ENCODE results near the gene MPDZ.

MPDZ gene, protein sequence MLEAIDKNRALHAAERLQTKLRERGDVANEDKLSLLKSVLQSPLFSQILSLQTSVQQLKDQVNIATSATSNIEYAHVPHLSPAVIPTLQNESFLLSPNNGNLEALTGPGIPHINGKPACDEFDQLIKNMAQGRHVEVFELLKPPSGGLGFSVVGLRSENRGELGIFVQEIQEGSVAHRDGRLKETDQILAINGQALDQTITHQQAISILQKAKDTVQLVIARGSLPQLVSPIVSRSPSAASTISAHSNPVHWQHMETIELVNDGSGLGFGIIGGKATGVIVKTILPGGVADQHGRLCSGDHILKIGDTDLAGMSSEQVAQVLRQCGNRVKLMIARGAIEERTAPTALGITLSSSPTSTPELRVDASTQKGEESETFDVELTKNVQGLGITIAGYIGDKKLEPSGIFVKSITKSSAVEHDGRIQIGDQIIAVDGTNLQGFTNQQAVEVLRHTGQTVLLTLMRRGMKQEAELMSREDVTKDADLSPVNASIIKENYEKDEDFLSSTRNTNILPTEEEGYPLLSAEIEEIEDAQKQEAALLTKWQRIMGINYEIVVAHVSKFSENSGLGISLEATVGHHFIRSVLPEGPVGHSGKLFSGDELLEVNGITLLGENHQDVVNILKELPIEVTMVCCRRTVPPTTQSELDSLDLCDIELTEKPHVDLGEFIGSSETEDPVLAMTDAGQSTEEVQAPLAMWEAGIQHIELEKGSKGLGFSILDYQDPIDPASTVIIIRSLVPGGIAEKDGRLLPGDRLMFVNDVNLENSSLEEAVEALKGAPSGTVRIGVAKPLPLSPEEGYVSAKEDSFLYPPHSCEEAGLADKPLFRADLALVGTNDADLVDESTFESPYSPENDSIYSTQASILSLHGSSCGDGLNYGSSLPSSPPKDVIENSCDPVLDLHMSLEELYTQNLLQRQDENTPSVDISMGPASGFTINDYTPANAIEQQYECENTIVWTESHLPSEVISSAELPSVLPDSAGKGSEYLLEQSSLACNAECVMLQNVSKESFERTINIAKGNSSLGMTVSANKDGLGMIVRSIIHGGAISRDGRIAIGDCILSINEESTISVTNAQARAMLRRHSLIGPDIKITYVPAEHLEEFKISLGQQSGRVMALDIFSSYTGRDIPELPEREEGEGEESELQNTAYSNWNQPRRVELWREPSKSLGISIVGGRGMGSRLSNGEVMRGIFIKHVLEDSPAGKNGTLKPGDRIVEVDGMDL (N-terminal part only)

DNA sequence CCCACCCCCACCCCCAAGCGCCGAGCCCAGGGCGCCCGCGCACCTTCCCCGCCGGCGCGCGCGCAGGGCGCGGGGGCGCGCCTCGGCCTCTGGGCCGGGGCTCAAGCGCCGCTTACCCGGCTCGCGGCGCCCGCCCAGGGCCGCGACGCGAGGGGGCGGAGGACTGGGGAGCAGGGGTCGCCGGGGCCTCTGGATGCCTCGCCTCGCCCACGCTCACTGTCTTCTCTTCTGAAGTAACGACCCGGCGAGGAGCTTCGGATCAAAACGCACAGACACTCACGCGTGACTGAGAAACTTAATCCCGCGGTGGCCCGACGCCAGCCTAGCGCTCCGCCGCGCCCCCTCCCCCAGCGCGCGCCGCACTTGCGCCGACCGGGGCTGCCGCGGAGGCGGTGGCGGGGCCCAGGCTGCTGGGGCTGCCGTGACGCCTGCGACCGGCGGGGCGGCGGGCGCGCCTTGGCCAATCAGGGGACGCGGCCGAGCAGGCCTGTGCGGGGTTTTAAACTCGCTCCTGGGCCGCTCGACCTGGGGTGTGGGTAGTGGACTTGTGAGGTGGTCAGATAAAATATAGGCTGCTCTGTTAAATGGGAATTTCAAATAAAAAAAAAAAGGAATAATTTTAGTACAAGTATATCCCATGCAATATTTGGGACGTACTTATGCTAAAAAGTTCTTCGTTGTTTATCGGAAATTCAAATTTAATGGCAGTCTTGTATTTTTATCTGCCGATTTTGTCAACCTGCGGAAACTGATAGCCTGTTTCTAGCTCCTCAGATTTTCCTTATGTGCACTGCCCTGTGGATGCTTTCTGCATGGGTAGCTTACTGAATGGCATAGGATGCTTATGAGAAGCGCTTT lies at the start of gene MPDZ:
TSS of gene MPDZ (minus strand) at position 409 of the 858 bp plus-strand sequence. CDS start 29,377 bp downstream, outside the sequence.
- no peak for DNase-seq

DNA sequence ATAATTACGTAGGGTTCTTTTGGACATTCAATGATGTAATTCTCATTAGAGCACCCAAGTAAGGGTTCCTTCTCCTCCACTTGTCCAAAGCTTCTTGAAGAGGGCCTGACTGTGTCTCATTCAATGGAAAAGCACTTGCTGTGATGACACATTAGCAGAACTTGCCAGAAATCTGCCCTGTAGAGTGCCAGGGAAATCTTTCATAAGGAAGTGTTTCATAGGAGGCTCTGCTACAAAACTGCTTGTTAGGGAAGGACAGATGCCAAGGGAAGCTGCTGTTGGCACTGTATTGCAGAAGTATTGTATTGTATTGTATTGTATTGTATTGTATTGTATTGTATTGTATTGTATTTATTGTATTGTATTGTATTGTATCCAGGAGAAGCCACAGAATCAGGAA lies 45.5 kb upstream of the MPDZ start:
- no peak for DNase-seq

DNA sequence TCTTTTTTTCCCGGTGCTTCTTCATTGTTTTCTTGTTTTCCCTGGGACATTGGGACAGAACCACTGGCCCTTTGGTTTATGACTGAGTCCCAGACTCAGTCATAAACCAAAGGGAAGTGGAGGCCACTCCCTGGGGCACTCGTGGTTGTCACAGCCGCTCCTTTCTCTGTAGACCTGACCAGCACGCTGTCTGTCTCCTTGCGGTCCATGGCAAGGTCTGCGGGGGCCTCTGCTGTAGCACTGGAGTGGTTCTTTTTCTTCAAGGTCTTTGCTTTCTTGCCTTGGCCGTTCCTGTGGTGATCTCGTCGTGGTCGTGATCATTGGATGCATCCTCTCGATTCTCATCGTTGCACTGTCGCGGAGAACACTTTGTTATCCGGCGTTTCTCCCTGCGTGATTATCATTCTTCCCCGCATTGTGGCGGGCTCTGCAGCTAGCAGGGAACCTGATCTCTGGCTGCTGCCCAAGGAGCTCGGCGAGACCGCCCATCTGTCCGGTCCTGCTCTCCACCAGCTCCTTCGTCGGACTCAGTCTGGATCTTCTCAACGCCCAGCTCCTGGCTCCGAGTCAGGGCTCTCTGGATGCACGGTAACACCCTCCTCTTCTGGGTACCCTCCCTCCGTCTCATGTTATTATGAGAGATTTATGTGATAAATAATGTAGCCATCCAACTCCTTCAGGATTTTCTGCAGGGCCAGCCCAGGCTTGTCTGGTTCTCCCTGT lies 43.5 kb upstream of the MPDZ start:
- DNase-seq: no peak

DNA sequence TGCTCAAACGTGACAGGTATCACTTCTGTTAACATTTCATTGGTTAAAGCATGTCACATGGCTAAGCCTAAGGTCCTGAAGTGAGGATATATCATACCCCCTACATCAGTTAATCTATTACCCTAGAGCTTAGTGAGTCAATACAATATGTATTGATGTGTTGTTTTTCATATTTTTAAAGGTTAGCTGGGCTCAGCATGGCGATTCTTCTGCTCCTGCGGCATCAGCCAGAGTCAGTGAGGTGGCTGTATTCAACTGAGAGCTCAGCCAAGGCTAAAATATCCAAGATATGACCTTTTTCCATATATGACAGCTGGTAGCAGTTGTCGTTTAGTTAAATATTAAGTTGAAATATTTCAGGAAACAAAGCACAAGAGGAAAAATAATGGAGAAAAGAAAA lies 38.5 kb upstream of the MPDZ start:
- DNase-seq: no peak

DNA sequence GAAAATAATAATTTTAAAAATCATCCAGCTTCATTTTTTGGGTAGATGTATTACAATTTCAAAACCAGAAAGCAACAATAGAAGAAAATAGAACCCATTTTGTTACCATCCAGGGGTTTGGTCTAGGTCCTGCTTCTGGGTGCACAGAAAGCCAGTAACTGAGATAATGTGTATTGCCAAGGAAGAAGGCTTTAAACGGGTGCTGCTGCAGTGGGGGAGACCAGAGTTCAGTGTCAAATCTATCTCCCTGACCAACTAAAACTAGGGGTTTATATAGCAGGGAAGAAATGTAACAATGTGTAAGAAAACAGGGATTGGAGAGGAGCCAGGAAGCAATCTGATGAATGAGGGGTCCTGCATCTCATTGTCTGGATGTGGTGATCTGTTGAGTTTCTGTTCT lies 17.5 kb upstream of the MPDZ start:
- DNase-seq: no peak

DNA sequence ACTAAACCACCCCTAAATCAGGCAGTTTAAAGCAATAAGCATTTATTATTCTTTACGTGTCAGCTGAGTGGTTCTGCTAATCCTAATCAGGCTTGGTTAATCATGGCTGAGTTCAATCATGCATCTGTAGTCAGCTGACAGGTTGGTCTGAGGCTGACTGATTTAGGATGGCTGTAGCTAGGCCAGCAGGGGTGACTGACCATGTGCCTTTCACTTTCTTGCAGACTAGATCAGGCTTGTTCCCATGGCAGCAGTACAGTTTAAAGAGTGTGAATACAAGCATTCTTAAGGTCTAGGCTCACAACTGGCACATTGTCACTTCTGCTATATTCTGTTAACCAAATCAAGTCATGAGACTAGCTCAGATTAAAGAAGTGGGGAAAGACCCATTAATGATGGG lies 16.1 kb upstream of the MPDZ start:
- no peak for DNase-seq

DNA sequence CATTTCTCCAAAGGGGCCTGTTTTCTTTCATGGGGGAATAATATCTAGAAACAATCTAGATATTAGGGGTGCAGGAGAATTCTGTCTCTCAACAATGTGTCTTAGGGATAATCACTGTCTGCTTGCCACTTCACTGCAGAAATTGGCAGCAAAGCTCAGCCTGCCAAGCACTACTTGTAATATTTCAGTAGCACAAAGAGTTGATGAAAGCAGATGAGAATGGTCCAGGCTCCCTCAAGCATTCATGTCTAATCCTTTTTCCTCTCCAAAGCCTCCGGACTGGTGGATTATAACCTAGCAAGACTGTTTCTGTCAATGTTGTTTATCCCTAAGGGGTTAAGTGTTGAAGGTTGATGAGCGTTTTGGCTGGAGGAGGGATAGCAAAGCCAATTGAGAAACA lies 13.3 kb upstream of the MPDZ start:
- no peak for DNase-seq

DNA sequence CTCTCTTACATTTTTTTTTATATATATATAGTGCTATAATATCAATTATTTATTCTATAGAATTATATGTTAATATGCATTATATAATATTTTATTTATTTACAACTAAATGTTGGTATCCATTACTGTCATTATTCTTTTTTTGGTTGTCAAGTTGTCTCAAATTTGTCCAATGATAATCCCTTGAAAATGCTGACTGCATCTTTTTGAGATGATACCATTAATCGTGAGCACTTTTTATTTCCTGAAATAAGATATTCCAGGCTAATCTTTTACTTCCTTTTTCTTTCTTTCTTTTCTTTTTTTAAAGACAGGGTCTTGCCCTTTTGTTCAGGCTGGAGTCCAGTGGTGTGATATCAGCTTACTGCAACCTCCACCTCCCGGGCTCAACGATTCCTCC lies 12.7 kb upstream of the MPDZ start:
- no peak for DNase-seq

DNA sequence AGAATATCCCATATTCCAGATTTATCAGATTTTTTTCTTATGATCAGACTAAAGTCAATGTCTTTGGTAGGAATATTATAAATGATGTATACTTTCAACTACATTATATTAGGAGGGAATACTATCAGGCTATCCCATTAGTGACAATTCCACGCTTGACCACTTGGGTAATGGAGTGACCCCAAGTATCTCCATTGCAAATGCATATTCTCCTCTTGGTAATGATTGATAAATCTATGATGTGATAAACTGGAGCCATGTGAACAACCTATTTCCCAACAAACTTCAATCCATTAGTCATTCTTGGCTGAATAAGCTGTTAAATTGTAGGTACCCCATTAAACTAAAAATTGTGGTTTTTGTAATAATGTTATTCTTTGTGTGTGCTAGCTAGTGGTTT lies 12.2 kb upstream of the MPDZ start:
- DNase-seq: no peak

DNA sequence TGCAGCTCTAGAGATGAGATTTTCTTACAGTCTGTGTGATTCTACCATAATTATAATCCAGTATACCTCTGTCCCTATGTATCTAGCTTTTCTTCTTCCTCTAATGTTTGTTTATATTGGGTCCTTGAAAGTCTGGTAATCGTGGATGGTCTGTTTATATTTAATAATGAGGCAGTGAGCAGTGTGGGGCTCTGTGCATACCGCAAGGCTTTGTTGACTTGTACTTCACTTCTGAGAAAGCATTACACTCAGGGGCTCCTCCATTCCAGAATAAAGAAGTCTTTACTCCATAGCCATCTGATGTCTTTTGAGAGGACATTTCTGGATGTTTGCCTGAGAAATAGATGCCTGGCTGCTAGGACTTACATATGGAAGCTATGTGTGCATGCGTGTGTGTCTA lies 4.5 kb upstream of the MPDZ start:
- no peak for DNase-seq

DNA sequence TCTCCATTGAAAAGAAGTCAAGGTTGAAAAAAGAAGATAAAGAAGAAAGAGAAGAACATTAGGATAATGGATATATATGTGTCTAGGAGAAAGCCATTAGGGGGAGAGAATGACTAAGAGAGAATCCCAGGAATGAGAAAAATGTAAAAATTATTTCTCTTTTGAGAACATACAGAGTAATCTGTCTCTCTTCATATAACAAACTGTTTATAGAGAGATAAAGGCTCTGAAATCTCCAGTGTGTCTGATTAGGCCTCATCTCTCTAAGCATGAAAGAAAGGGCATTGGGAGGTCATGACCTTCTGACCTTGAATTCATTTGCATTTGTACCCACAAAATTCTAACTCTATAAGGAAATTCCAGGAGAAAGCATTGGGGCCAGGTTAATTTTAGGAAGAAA lies 3.5 kb upstream of the MPDZ start:
- no peak for DNase-seq

DNA sequence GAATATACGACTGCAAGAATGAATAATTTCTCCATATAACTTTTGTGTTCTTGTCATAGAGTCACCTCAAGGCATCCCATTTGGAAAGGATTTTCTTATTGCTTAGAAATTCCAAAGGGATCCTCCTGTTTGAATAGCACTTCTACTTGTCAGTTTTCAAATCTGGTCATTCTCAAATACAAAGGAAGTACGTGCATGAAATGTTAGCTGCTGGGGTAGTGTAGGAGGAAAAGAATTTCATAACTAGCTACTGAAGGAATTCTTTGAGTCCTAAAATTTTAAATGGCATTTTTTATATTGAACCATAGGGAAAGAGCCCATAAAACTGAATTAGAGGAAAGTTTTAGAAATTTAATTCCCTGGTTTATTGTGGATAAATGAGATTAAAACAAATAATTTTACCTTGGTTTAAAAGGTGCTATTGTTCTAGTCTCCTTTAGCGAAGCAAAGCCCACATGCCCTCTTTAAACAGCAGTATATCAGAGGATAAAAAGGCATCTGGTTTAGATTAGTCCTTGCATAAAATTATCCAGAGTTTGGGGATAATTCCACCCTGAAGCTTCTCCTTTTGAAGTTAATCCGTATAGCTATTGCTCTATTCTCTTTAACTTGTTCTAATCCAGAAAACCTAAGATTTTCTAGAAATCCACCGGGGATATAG lies 2.0 kb upstream of the MPDZ start:
- DNase-seq: no peak

DNA sequence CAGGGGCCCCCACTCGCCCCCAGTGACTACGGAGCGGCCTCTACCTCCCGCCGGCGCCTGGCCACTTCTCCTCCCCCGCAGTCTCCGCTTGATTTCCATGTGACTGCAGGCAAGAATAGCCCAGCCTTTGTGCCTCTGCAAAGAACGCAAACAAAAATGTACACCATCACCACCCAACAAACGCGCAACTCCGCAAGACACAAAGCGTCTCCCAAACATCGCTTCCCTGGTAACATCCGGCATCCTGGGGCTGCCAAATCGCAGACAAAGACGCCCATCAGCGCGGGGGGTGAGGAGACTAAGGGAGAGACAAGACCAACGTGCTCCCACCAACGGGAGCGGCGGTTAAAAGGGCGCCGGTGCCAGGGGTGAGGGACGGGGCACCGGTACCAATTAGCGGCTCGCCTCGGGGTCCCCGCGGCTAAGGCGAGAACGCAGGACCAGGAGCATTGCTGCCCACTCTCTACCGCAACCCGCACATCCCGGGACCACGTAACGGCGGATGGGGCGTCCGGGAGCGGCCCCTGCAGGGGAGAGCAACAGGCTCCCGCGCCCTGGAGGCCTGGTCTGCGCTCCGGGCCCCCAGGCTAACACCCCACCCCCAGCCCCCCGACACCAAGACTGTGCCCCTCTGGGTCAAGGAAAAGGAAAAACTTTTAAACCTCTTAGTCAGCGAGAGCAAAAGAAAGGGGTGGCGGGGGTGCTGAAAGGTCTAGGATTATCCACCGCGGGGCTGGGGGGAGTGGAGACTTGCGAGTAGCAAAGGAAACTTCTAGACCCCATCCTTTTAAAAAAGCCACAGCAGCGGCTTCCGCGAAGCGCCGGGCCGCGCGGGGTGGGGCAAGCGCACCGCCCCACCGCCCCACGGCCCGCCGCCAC lies 885 bp downstream of the MPDZ start:
- no peak for DNase-seq

DNA sequence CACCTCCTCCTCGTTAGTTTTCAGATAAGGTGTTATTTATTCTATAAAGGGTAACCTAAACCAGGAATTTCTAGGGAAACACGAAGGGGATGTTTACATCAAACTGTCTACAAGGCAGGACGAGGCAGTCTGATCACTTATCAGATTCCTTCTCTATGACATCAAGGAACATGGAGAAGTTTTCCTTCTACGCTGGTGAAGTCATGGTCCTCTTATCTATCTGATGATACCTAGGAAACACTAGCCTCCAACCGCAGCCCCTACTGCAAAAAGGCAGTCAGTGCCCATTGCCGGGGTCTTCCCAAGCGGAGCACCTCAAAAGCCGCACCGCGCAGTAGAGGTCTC lies 1.5 kb downstream of the MPDZ start:
- DNase-seq: no peak

DNA sequence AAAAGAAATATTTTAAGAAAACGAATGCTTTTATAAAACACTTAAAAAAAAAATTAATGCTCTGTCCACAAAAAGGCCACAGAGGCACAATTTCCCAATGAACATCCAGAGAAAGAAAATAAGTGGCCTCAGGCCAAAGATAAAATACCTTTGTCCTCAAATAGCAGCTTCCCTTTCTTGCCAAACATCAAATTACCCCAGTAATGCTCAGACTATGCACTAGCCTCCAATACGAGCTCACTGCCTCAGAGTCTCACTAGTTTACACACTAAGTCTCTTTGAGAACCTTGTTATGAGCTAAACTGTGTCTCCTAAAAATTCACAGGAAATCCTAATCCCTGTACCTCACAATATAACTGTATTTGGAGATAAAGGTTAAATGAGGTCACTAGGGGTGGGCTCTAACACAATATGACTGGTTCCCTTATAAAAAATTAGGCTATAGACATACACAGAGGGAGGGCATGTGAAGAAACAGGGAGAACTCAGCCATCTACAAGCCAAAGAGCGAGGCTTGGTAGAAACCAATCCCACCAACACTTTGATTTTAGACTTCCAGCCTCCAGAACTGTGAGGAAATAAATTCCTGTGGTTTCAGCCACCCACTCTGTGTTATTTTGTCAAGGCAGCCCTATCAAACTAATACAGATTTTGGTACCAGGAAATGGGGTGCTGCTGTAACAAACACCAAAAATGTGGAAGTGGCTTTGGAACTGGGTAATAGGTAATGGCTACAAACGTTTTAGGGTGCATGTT lies 4.4 kb downstream of the MPDZ start:
- DNase-seq: no peak

DNA sequence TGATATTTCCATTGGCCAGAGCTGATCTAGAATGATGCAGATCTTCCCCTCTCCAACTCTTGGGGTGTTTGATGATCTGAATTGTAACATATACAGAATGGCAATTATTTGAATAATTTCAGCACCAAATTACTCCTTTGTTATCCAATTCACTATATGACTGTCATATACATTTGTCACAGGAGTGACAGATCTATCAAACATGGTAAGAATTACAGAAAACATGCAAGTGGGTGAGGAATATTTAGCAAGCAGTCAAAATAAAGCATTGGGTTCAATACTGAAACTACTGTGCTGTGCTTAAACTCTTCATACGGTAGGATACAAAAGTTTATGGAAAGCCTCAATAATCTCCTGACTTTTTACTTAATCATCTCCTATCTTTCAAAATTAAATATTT lies 8.8 kb downstream of the MPDZ start:
- DNase-seq: no peak

DNA sequence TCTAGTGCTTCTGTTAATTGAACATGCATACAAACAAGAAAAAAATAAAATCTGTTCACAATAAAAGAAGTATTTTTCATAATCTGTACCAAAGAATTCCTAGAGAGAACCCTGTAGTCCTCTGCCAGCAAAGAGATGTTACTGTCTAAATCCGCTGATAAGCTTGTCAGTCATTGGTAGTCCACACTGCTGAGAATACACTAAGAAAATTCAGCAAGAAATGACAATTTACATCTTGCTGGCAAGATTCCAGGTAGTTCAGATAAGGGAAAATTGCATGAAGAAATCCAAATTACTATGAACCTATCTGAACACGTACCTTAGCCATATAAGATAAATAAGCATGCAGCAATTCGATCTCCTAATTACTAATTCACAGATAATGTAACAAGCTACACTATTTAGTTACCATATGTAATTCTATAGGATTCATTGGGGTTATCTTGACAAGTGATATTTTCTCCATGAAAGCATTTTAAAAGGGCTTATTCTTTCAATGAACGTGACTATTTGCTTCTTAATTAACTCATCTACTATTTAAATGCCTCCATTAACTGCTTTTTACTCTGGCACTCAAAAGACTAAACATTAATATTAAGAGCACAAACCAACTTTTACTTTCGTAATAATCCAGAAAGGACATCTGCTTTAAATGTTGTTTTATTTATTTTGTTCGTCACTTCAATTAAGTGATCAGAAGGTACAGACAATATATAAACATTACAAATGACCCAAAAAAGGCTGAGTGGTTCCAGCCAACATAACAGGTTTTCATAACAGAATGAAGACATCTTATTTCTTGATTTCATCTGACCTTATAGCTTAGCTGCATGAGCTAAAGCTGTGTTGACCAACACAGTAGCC lies 9.7 kb downstream of the MPDZ start:
- DNase-seq: no peak

DNA sequence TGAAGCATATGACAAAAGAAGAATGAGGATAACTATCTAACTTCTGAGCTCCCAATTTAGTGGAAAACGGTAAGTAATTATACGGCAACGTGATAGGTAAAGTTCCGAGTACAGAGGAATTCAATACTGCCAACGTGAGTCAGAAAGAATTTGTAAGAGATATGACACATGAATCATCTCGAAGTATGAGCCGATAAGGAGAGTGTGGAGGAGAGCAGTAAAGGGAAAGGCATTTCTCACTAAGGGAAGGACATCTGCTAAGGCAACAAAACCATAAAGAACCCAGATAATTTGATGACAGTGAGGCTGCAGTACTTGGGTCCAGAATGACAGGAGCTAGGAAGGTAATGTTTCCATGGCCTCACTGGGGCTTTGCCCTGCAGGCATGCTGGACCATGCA lies 11.0 kb downstream of the MPDZ start:
- no peak for DNase-seq

DNA sequence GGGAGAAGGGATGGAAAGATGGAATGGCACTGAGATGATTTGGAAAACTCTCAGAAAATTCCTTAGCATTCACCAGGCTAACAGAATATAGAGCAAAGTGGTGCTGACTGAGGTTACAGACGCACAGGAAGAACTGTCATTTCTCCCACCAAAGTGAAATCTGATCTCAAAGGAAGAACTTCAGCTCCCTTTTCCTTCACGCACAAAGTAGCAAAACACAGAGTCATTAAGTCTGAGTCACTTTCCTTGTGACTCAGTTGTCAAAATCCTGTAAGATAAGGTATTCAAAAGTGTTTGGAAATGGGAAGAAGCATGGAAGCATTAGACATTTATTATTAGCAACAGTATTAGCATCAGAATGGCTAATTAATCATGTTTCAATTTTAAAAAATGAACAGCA lies 11.7 kb downstream of the MPDZ start:
- DNase-seq: no peak

All from AML-193 (cell line).